ENCODE data around the gene KRTAP10-5.

Gene KRTAP10-5

GRCh38 chr21:44585892-44586291 lies 5.5 kb upstream of the KRTAP10-5 start:
- no peak for ATAC-seq
- TF ChIP-seq CREB5 (CRISPR knock-in tag; IDR thresholded peaks at IDR 0.05; ENCODE audit: low read depth) (no peak), ZFP30 (CRISPR knock-in tag; IDR thresholded peaks at IDR 0.05) (no peak), SNAI2 (CRISPR knock-in tag; IDR thresholded peaks at IDR 0.05) (no peak), OSR1 (CRISPR knock-in tag; IDR thresholded peaks at IDR 0.05) (no peak), ZC3H10 (CRISPR knock-in tag; IDR thresholded peaks at IDR 0.05) (no peak), PPARA (CRISPR knock-in tag; IDR thresholded peaks at IDR 0.05; ENCODE audit: borderline replicate concordance) (no peak), ARNTL (CRISPR knock-in tag; IDR thresholded peaks at IDR 0.05; ENCODE audit: borderline replicate concordance, low read depth) (no peak), TCF4 (CRISPR knock-in tag; IDR thresholded peaks at IDR 0.05; ENCODE audit: borderline replicate concordance) (no peak), CSDC2 (CRISPR knock-in tag; IDR thresholded peaks at IDR 0.05) (no peak), POU6F1 (CRISPR knock-in tag; IDR thresholded peaks at IDR 0.05; ENCODE audit: borderline replicate concordance, low read depth) (no peak), ZNF70 (CRISPR knock-in tag; IDR thresholded peaks at IDR 0.05) (no peak), BACH2 (CRISPR knock-in tag; IDR thresholded peaks at IDR 0.05; ENCODE audit: borderline replicate concordance) (no peak), ISL1 (CRISPR knock-in tag; IDR thresholded peaks at IDR 0.05) (no peak), TOX (CRISPR knock-in tag; IDR thresholded peaks at IDR 0.05; ENCODE audit: borderline replicate concordance) (no peak), ZNF565 (CRISPR knock-in tag; conservative IDR thresholded peaks at IDR 0.05; ENCODE audit: low read depth) (no peak), CSRNP3 (CRISPR knock-in tag; IDR thresholded peaks at IDR 0.05) (no peak), ESRRG (CRISPR knock-in tag; IDR thresholded peaks at IDR 0.05) (no peak), PATZ1 (CRISPR knock-in tag; IDR thresholded peaks at IDR 0.05; ENCODE audit: borderline replicate concordance) (no peak)

GRCh38 chr21:44583800-44584147 lies 3.4 kb upstream of the KRTAP10-5 start:
- ATAC-seq = no peak
- TF ChIP-seq POU6F1 (CRISPR knock-in tag; IDR thresholded peaks at IDR 0.05; ENCODE audit: borderline replicate concordance, low read depth) = no peak
- no peak for TF ChIP-seq PPARA (CRISPR knock-in tag; IDR thresholded peaks at IDR 0.05; ENCODE audit: borderline replicate concordance)
- no peak for TF ChIP-seq GLIS3 (CRISPR knock-in tag; IDR thresholded peaks at IDR 0.05)
- TF ChIP-seq ZC3H10 (CRISPR knock-in tag; IDR thresholded peaks at IDR 0.05) = no peak
- TF ChIP-seq CSRNP3 (CRISPR knock-in tag; IDR thresholded peaks at IDR 0.05) = no peak
- TF ChIP-seq TOX (CRISPR knock-in tag; IDR thresholded peaks at IDR 0.05; ENCODE audit: borderline replicate concordance) = no peak
- TF ChIP-seq ISL1 (CRISPR knock-in tag; IDR thresholded peaks at IDR 0.05) = no peak
- no peak for TF ChIP-seq ZNF70 (CRISPR knock-in tag; IDR thresholded peaks at IDR 0.05)
- no peak for TF ChIP-seq TCF4 (CRISPR knock-in tag; IDR thresholded peaks at IDR 0.05; ENCODE audit: borderline replicate concordance)
- no peak for TF ChIP-seq CSDC2 (CRISPR knock-in tag; IDR thresholded peaks at IDR 0.05)

GRCh38 chr21:44583089-44583799 lies 2.8 kb upstream of the KRTAP10-5 start:
- ATAC-seq = no peak
- TF ChIP-seq ZFP3 (CRISPR knock-in tag; IDR thresholded peaks at IDR 0.05) (no peak), ZNF565 (CRISPR knock-in tag; conservative IDR thresholded peaks at IDR 0.05; ENCODE audit: low read depth) (no peak), BACH2 (CRISPR knock-in tag; IDR thresholded peaks at IDR 0.05; ENCODE audit: borderline replicate concordance) (no peak), TSHZ2 (CRISPR knock-in tag; IDR thresholded peaks at IDR 0.05) (no peak), CREB5 (CRISPR knock-in tag; IDR thresholded peaks at IDR 0.05; ENCODE audit: low read depth) (no peak)
